Right atrium auricular region (tissue), 2 donors: ENCODE measurements around the gene ELSPBP1. TPM values are rescaled to one million over a fixed set of nuclear protein-coding genes. Genes with fewer than 3 reads are reported as not detected.

ENCODE experiments used
- DNase-seq: peaks from one replicate; pipeline ENCODE4 v3.0.0-alpha.2; 2019; ENCODE audit warnings: low spot score
- H3K27ac ChIP-seq, 2 donors: fragments of 200-600 bp; sonication (generic); 1 replicate in 1 of 2; 2 replicates in 1 of 2; pipeline ENCODE4 v1.5.1; 2016 to 2019
- H3K27me3 ChIP-seq, 2 donors: fragments of 200-600 bp; sonication (generic); one replicate each; pipeline versions ENCODE4 v1.5.1 to v1.6.0; 2017 to 2019
- H3K36me3 ChIP-seq: fragments of 200-600 bp; sonication (generic); one replicate; pipeline ENCODE4 v1.5.1; 2016
- H3K4me1 ChIP-seq, 2 donors: fragments of 200-600 bp; sonication (generic); one replicate each; pipeline versions ENCODE4 v1.5.1 to v1.6.0; 2017 to 2019
- H3K4me3 ChIP-seq, 2 donors: fragments of 200-600 bp; sonication (generic); 1 replicate in 1 of 2; 2 replicates in 1 of 2; pipeline ENCODE4 v1.5.1; 2017 to 2019; ENCODE audit warnings: mild to moderate bottlenecking in 1 of 2, moderate library complexity in 1 of 2
- H3K9me3 ChIP-seq, 2 donors: fragments of 200-600 bp; sonication (generic); one replicate each; pipeline ENCODE4 v1.5.1; 2019
- CTCF ChIP-seq, 2 donors: fragments of 200-600 bp; sonication (generic); IDR thresholded peaks; one replicate each; pipeline ENCODE4 v1.5.1; 2019; ENCODE audit warnings: antibody characterized with exemption in 2 of 2
- total RNA-seq, 2 donors: library from RNA; depleted of rRNA; stranded (reverse); fragments of >200 nt; gene quantifications; one replicate each; pipeline ENCODE4 v1.1.0, GENCODE V29; 2016

Gene ELSPBP1
- total RNA-seq, 2 donors from 2014 or later, result not detected

- no peak for TF ChIP-seq CTCF (IDR thresholded peaks at IDR 0.05)
- no peaks in the 10 kb centered on the region for H3K27me3 ChIP-seq
- no peaks in the 10 kb centered on the region for H3K36me3 ChIP-seq
- no peaks in the 10 kb centered on the region for H3K4me1 ChIP-seq
- no peak overlapping the region for H3K4me3 ChIP-seq
- no peaks in the 10 kb centered on the region for H3K9me3 ChIP-seq
- DNase-seq, result no peak
- H3K27ac ChIP-seq, result no peak overlapping the region
Measured at GRCh38 chr19:48030073-48030472, 35.6 kb downstream of the ELSPBP1 start.

DNA sequence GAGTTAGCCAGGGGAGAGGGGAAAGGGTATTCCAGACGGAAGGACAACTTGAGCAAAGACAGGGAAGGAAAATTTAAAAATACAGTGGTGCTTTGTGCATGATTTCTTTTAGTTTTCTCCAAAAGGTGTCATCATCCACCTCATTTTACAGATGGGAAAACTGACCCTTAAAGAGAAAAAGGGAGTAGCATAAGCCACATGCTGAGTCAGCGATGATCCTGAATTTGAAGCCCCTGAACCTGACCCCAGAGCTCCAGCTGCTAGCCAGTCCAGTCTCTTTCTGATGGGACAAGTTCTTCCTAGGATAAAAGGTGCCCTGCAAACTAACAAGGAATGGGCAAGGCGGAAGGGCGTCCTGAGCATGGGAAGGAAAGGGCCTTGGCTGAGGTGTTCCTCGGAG lies 39.2 kb downstream of the ELSPBP1 start:
- no peak for TF ChIP-seq CTCF (IDR thresholded peaks at IDR 0.05)
- DNase-seq, result no peak
- Histone ChIP-seq H3K27ac (no peak overlapping the region), H3K27me3 (no peaks in the 10 kb centered on the region), H3K36me3 (no peaks in the 10 kb centered on the region), H3K9me3 (peaks cover 0 to 15% of the 10 kb centered on the region in 2 donors), H3K4me3 (no peak overlapping the region), H3K4me1 (no peaks in the 10 kb centered on the region)

DNA sequence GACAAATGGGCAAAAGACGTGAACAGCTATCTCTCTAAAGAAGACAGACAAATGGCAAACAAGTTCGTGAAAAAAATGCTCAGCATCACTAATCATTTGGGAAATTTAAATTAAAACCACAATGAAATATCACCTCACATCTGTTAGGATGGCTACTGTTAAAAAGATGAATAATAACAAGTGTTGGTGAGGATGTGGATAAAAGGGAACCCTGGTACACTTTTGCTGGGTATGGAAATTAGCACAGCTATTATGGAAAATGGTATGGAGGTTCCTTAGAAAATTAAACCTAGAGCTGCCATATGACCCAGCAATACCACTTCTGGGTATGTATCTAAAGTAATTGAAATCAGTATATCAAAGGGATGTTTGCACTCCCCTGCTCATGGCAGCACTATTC lies 42.3 kb downstream of the ELSPBP1 start:
- H3K4me1 ChIP-seq, result no peaks in the 10 kb centered on the region
- no peak for TF ChIP-seq CTCF (IDR thresholded peaks at IDR 0.05)
- H3K36me3 ChIP-seq, result no peaks in the 10 kb centered on the region
- H3K4me3 ChIP-seq, result no peak overlapping the region
- H3K27me3 ChIP-seq, result no peaks in the 10 kb centered on the region
- H3K9me3 ChIP-seq, result peaks cover 0 to 15% of the 10 kb centered on the region in 2 donors
- DNase-seq, result no peak
- no peak overlapping the region for H3K27ac ChIP-seq

GRCh38 chr19:48041877-48042580 lies 47.6 kb downstream of the ELSPBP1 start:
- Histone ChIP-seq H3K4me3 (no peak overlapping the region), H3K4me1 (no peaks in the 10 kb centered on the region), H3K36me3 (no peaks in the 10 kb centered on the region), H3K27ac (no peak overlapping the region), H3K27me3 (no peaks in the 10 kb centered on the region), H3K9me3 (peaks cover 0 to 5% of the 10 kb centered on the region in 2 donors)
- DNase-seq, result no peak
- TF ChIP-seq CTCF (IDR thresholded peaks at IDR 0.05), result no peak

DNA sequence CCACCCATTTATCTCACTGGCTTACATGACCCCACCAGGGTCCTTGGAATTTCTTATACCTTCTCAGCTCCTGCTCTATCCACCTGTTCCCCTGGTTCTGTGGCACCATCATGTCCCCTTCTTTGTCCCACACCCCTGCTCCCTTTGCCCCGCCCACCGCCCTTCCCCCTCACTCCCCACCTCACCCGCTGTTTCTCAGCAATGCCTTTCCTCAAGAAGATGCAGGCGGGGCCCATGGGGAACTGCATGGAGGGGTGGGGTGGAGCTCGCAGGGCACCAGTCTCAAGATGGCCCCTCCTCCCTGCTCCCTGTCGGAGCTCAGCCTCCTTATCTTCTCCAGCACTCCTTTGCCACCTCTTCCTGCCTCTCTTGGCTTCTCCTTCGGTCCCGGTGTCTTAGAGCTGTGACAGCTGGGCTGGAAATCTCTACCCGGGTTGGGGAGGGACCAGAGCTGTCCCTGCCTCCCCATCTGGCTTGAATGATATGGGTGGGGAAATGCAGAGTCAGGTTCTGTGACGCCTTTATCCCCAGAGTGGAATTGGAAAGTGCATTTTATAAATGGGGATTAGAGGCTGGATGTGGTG lies 49.3 kb downstream of the ELSPBP1 start, which contains the start of gene CABP5:
Gene CABP5, minus strand, starts transcription at position 405 of the 584 bp plus-strand sequence. Its CDS starts 157 bp downstream, at position 248.
- no peak for TF ChIP-seq CTCF (IDR thresholded peaks at IDR 0.05)
- Histone ChIP-seq H3K36me3 (no peaks in the 10 kb centered on the region), H3K4me1 (no peaks in the 10 kb centered on the region), H3K4me3 (no peak within 1 kb of the TSS), H3K9me3 (no peaks in the 10 kb centered on the region), H3K27ac (no peak within 1 kb of the TSS), H3K27me3 (no peaks in the 10 kb centered on the region)
- no peak for DNase-seq
